ENCODE measurements around the gene PIP5K1A.
A peak's percentile ranks its signal among the peaks of the same experiment; 100 is the strongest.
"Not testable (repeated sequence)": the region's sequence is repeated elsewhere in the genome, so short reads cannot be mapped to it uniquely, and the experiment has no call there.

Gene PIP5K1A, protein sequence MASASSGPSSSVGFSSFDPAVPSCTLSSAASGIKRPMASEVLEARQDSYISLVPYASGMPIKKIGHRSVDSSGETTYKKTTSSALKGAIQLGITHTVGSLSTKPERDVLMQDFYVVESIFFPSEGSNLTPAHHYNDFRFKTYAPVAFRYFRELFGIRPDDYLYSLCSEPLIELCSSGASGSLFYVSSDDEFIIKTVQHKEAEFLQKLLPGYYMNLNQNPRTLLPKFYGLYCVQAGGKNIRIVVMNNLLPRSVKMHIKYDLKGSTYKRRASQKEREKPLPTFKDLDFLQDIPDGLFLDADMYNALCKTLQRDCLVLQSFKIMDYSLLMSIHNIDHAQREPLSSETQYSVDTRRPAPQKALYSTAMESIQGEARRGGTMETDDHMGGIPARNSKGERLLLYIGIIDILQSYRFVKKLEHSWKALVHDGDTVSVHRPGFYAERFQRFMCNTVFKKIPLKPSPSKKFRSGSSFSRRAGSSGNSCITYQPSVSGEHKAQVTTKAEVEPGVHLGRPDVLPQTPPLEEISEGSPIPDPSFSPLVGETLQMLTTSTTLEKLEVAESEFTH

DNA sequence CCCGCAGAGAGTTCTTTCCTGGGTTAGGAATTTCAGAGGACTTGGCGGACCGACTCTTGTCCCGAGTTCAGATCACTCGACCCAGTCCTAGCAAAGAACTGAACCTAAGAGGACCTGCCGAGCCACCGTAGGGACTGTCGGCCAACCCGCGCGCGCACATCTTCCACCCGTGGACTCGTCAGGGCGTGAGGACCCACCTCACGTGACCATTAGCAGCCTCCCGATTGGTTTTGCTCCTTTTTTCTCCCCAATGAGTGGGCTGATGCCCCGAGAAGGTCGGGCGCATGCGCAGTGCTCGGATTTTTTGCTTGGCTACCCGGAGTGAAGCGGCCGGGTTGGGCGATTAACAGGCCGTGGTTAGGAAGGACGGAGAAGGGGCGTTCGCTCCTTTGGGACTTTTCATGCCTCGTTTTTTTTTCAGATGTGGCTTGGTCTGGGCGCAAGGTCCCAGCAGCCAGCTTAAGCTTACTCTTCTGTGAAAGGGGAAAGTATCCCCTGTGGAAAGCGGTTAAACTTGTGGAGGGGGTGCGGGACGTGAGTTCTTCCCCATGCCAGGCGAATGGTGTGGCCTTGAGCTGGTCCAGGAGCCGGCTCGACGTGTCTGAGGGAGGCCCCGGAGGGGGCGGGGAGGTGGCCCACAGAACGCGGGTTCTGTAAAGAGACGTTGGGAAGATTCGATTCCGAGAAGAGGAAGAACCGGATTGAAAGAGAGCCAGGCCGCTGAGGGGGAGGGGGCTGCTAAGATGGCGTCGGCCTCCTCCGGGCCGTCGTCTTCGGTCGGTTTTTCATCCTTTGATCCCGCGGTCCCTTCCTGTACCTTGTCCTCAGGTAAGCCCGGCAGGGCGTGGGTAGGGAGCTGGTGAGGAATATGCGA is at the start of gene PIP5K1A:
Gene PIP5K1A (plus strand): TSS at position 299 of the 874 bp plus-strand sequence. CDS start 445 bp downstream, at position 744.
- peak; percentile 88 to 99 (median 97) for DNase-seq

DNA sequence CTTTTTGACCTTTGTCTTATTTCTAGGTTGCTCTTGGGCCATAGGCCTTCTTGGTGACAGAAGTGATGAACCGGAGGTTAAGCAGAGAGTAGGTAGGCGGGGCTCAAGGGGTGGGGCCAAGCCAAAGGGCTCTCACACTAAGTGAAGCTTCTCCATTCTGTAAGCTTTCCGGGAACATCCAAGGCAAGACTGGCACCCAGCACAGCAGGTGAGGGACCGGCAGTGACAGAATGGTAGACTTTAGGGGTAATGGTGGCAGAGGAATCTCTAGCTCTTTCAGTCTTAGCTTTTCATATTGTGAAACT is 41.9 kb upstream of the PIP5K1A start, which contains the start of gene TNFAIP8L2:
Gene TNFAIP8L2 (plus strand): TSS at position 135 of the 305 bp plus-strand sequence. CDS start 2,049 bp downstream, outside the sequence.
- peak in 3 of 14 donors; percentile 18 to 26 (median 21) for DNase-seq

DNA sequence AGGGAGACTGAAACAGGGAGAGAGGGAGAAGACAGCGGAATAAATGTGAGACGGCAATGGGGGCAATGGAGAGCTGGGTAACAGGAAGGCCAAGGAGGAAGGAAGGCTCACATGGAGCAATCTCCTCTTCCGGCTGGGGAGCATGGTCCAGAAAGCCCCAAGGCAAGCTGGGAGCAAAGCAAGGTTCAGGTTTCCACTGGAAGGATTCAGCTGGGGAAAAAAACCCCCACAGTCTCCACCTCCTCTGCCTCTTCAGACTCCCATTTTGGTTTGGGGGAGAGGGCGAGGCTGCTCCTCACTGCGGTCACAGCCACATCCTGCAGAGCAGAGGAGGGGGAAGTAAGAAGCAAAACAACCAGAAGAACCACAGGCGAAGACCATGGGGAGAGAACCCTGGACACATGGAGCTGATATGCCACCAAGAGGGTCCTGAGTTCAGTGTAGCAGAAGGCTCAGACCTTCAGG is 41.3 kb upstream of the PIP5K1A start:
- peak in 5 of 14 donors; percentile 15 to 37 (median 27) for DNase-seq

DNA sequence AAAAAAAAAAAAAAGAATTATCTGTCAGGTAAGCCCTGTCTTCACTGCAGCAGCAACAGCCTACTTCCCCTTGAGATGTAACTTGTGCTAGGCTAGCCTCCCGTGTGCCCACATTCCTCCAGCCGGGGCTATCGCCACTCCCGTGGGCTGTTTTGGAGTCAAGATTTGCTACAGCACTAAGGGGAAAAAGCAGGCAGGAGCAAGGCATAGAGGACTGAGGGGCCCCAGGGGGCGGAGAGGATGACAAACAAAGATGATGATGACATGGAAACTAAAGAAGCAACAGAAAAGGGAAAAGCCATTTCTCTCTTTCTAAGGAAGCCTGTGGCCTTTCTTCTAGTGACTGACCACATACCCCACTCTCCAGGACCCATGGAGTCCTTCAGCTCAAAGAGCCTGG is 40.0 kb upstream of the PIP5K1A start:
- DNase-seq: no peak

DNA sequence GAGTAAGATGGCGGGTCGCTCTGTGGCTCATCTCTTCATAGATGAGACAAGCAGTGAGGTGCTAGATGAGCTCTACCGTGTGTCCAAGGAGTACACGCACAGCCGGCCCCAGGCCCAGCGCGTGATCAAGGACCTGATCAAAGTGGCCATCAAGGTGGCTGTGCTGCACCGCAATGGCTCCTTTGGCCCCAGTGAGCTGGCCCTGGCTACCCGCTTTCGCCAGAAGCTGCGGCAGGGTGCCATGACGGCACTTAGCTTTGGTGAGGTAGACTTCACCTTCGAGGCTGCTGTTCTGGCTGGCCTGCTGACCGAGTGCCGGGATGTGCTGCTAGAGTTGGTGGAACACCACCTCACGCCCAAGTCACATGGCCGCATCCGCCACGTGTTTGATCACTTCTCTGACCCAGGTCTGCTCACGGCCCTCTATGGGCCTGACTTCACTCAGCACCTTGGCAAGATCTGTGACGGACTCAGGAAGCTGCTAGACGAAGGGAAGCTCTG is 39.6 kb upstream of the PIP5K1A start:
- peak in 2 of 14 donors; percentile 30 to 31 for DNase-seq

DNA sequence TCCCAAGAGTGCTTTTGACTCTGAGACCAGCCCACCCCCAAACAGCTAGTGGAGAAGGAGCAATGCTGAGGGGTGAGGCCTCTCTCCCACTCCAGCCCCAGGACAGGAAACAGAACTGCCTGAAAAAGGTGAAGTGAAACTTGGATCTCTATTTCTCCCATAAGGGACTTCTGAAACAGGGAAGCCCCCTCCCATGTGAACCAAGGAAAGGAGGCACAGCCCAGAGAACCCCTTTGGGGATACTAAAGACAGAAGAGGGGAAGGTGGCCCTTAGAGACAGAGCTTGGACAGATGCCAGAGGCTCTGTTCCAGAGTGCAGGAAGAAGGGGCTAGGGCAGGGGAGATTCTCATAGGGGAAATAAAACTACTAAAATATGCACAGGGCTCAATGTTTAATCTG is 39.0 kb upstream of the PIP5K1A start:
- no peak for DNase-seq

DNA sequence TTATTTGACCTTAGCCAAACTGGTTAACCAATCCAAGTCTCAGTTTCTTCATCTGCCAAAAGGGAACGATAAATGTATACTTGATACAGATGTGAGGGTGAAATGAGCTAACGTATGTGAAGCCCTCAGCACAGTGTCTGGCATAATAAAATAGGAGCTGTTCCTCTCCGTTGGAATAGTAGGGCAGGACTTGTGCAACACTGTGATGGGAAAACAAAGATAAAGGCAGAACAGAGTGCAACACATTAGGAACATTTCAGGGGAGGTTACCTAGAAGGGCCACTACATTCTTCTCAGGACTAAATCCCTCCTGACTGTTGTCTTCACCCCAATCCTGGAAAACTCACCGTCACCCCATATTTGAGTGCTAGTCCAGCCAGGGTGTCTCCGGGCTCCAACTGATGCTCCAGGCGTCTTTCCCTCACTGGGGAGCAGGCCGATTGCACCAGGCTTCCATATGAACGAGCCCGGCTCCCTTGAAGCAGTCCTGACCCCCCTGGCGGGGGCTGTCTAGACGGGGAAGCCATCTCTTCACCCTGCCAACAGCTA is 33.5 kb upstream of the PIP5K1A start:
- DNase-seq: peak in 3 of 14 donors; percentile 35 to 47 (median 40)

DNA sequence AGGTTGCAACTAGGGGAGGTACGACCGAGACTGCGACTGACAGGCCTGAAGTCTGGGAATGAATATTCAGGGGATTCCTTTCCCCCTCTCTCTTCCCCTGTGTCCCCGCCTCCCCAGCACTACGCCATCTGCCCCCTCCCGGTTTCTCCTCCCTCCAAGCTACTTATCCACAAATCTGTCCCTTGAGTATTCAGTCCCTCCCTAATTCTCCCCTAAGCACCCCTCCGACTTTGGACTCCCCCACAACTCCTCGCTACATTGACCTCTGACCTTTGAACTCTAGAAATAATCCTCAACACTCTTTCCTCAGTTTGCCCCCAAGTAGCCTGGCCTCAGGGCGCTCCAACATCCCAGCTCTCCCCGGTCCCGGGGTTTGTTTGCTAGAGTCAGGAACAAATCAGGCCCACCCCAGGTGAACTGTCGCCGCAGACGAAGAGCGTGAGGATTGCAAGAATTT is 33.0 kb upstream of the PIP5K1A start:
- DNase-seq: peak in 5 of 14 donors; percentile 58 to 80 (median 63)

DNA sequence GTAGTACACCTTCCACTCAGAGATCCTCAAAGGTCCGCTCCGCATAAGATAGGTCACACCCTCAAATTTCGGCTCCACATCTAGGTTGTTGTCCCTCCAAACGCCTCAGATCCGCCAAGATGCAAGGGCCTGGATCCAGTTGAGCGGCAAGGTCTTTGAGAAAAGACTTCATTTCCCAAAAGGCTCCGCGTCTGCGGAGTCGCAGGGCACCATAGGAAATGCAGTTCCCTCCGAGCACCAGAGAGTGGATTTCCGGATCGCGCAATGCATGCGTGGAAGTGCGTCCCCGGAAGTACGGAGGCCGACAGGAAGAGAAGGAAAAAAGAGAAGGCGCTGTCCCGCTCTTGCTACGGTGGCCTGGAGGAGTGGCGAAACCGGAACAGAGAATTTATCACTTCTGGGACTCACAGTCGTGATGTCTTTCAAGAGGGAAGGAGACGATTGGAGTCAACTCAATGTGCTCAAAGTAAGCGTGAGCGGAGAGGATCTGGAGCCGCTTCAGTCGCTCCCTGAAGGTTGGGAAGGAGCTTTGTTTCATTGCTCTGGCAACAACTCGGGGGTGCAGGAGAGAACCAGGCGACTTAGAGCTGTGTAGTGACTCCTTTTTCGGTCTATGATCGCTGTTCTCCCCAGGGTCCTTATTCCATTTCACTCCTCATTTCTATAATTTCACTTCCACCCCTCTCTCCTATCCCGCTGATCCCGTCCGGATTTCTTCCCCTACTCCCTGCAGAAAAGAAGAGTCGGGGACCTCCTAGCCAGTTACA is 32.4 kb upstream of the PIP5K1A start, which contains the start of the genes LYSMD1 and SCNM1:
Gene LYSMD1 (minus strand): TSS at position 165 of the 767 bp plus-strand sequence. CDS start 644 bp downstream, outside the sequence.
Gene SCNM1 (plus strand): TSS at position 407 of the 767 bp plus-strand sequence. CDS start 9 bp downstream, at position 416.
- DNase-seq: peak; percentile 65 to 99 (median 96)

DNA sequence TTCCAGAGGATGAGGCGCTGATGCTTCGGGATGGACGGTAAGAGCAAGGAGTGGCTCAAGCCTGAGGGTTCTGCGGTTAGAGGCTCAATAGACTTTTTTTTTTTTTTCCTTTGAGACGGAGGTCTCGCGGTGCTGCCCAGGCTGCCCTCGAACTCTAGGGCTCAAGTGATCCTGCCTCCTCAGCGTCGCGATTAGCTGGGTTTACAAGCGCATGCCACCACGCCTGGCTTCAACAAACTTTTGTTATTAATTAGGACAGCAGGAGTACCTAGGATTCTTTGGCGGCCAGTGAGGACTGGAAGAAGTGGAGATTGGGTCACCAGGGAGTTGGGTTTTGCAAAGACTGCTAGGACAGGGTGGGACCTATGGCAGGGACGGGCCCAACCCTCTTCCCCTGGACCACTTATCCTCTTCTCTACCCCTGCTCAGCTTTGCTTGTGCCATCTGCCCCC is 31.8 kb upstream of the PIP5K1A start:
- DNase-seq: peak in 1 of 14 donors; percentile 40

DNA sequence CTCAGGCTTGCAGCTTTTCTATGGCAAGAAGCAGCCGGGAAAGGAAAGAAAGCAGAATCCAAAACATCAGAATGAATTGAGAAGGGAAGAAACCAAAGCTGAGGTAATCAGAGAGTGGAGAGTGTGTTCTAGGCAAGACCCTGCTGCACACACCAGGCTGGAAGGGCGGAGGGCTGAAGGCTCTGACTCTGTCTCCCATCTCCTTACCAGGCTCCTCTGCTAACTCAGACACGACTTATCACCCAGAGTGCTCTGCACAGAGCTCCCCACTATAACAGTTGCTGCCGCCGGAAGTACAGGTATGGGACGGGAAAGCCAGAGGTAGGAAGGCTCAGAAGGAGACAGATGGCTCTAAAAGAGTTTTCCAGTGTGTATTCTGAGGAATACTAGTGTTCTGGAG is 31.2 kb upstream of the PIP5K1A start:
- no peak for DNase-seq

DNA sequence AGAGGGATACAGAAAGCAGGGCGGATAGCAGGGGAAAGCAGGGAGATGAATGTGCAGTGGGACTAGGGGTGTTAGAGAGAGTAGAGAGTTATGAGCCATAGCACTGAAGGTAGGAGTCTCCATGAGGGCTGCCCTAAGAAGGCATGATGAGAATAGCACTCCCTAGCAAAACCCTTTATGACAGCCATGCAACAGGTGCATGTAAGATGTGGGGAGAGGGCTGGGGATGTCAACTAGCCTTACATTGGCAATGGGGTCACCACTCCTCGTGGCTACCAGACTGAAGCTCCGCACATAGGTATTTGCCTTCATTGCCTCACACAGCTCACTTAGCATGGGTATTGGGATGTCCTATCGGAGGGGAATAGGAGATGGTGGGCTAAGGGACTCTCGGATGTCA is 27.2 kb upstream of the PIP5K1A start:
- DNase-seq: no peak

DNA sequence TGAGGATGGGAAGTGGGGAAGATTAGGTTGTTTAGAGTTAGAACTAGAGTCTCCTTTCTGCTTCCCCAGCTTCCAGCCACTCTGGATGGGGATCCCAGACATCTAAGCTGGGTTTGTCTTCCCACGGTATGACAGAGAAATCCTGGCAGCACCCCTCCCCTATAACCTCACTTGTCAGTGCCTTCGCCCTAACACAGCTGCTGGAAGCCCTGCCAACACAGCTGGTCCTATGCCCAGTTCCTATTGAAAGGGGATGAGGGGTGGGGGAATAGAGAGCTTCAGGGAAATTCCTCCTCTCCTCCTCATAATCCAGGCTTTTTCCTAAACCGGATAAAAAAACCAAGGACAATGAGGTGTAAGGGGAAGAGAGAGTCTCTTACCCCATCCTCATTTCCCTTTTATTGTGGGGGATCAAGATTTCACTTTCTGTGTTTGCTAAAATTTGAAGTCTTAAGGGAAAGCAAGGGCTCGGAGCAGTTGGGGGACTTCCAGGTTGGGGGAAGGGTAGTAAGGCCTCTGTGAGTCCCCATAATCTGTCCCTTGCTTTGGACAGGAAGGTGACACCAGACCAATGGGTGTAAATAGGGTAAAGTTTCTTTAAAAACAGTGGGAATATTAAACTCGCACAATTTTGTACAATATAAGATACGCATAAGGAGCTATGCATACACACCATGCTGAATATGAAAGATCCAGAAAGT is 23.2 kb upstream of the PIP5K1A start:
- DNase-seq: peak in 11 of 14 donors; percentile 4 to 70 (median 39)

DNA sequence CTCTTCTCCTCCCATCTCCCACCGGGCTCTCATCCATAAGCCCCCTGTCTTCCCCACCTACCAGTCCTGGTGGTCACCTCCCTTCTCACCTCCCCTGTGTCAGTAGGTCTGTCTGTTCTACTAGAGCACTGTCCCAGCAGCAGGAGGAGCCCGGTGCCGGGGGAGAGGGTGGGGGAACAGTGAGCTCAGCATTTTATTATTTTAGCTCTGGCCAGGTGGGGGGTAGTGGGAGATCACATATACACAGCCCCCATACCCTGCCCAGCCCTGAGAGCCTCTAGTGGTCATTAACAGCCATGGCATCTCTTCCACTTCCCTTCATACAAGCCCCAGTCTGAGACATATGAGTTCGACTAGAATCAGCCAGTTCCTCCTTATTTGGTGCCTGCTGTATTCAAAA is 22.5 kb upstream of the PIP5K1A start, which contains the start of gene TMOD4:
Gene TMOD4 (minus strand): TSS at position 119 of the 400 bp plus-strand sequence. CDS start 1,106 bp downstream, outside the sequence.
- peak in 1 of 14 donors; percentile 5 for DNase-seq

DNA sequence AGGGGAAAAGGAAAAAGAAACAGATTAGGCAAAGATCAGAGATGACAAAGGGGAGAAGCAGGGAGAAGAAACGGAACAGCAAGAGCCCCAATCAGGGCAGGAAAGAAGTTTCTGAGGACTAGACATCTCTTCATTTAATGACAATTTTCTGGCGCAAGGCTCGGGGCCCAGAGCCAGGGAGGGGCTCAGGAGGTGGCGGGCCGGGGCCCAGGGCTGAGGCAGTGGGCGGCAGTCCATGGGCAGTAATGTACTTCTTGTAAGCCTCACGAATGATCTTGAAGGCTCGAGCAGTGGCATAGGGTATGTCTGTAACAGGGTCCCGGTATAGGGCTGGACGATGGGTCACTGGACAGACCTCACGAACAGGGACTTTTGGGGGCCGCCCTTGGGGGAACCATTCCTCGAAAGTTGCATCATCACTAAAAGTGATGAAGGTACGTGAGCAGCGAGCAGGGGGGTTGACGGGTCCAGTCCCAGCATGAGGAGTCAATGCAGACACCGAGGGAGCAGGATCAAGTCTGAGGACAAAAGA is 21.8 kb upstream of the PIP5K1A start:
- no peak for DNase-seq

DNA sequence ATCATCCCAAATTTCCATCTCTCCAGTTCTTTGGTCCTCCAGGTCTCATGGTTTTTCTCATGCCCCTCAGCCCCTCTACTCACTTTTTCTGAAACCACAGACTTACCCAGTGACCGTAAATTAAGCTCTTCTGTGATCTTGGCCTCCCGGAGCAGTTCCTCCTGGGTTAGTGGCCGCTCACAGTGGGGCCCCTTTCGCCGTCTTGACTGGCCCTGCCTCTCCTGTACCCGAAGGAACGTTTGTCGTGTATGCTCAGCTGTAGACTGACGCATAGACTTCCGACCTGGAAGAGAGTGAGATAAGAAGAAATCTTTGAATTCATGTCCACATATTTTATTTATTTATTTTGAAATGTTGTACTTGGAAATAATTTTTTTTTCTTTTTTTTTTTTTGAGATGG is 14.1 kb upstream of the PIP5K1A start:
- no peak for DNase-seq

DNA sequence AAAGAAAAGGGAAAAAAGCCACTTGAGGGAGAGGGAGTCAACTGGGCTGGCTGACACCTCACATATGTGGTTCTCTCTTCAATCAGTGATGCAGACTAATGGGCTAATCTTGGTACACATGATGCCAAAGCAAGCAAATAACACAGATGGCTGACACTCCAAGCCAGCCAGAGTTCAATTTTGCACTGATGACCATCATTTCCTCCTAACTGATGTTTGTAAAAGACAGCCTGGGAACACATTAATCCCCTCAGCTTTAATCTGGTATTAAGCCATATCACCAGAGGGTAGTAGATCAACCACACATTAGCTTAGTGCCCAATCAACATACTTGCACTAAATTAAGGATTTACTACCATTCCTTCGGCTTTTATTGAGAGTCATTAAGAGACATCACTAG is 11.1 kb upstream of the PIP5K1A start:
- no peak for DNase-seq

DNA sequence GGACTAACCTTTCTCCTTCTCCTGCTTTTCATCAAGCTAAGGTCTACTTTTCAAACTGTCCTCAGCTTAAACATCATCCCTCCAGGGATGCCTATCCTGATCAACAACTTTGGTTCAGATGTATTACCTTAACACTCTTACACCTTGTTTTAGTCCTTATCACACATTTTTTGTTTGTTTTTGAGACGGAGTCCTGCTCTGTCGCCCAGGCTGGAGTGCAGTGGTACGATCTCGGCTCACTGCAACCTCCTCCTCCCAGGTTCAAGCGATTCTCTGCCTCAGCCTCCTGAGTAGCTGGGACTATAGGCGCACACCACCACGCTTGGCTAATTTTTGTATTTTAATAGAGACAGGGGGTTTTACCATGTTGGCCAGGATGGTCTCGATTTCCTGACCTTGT is 9.7 kb upstream of the PIP5K1A start:
- DNase-seq: not testable (repeated sequence)

DNA sequence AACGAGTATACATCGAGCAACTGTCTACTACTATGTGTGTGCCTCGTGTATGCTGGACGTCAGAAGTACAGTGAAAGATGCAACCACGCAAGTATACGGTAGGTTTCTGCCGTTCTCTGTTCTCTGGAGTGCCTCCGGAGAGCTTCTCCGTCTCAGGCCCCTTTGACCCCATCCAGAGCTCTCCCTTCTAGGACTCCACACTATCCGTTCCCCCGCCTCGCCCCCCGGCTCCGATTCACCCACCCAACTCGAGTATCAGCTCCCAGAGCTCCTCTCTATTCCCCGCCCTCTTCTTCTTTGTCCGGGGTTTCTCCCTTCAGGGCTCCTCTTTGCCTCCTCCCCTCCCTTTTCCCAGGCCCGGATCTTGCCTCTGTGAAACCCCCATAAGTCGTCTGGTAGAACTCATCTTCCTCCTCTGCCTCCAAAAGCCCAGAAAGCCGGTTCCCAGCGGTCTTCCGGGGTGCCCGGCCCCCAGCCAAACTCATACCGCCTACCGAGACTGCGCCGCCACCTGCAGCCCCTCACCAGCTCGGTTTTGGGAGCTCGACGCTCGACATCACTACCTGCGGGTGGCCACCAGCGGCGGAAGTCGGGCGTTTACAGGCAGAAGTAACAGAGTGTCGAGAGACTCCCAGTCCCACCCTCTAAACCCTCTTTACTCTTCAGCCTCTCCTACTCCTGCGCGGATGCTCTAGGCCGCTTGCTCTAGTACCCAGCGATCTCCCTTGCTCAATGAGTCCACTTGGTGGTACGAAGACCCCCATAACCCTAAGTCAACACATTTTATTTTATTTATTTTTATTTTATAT is 8.5 kb upstream of the PIP5K1A start, which contains the start of gene VPS72:
Gene VPS72 (minus strand): TSS at position 561 of the 809 bp plus-strand sequence. CDS start 76 bp downstream, at position 485.
- DNase-seq: peak in 13 of 14 donors; percentile 33 to 85 (median 77)
